Transverse colon (tissue), 3 donors: ENCODE measurements around the gene ALDH1A2.

Experiments used
- POLR2A ChIP-seq: fragments of 450-650 bp; IDR thresholded peaks from one replicate; pipeline ENCODE4 v1.6.1; 2016; ENCODE audit warnings: antibody characterized with exemption, mild to moderate bottlenecking, moderate library complexity
- TF ChIP-seq, protein P1 (sequence below), 5 experiments: fragments of 200-600 bp in 3 of 5; fragments of 450-650 bp in 2 of 5; sonication (generic) in 3 of 5; IDR thresholded peaks; 1 replicate in 2 of 5; 2 replicates in 3 of 5; pipeline ENCODE4 v1.5.1; 2016 to 2017; ENCODE audit warnings: antibody characterized with exemption in 5 of 5, inconsistent platforms in 3 of 5, mild to moderate bottlenecking in 2 of 5, moderate library complexity in 1 of 5

DNA sequence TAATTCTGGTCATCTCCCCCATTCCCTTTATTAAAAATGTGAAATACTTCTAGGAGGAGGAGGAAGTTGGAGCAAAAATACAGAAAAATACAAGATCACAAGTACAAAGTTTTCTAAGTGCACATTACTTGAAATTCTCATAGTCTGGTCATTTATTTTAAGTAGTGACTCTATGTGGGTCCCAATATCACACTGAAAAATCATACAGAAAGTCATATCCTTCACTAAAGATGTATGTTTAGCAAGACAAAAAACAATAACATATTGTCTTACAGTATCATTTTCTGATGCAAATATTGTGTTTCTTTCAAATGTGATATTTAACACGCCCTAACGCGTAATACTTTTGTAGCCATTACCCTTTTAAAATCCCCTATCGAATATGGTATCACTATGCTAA, 2.5 kb downstream of the ALDH1A2 start:
- no peak for TF ChIP-seq POLR2A
- TF ChIP-seq, protein P1, sequence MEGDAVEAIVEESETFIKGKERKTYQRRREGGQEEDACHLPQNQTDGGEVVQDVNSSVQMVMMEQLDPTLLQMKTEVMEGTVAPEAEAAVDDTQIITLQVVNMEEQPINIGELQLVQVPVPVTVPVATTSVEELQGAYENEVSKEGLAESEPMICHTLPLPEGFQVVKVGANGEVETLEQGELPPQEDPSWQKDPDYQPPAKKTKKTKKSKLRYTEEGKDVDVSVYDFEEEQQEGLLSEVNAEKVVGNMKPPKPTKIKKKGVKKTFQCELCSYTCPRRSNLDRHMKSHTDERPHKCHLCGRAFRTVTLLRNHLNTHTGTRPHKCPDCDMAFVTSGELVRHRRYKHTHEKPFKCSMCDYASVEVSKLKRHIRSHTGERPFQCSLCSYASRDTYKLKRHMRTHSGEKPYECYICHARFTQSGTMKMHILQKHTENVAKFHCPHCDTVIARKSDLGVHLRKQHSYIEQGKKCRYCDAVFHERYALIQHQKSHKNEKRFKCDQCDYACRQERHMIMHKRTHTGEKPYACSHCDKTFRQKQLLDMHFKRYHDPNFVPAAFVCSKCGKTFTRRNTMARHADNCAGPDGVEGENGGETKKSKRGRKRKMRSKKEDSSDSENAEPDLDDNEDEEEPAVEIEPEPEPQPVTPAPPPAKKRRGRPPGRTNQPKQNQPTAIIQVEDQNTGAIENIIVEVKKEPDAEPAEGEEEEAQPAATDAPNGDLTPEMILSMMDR (IDR thresholded peaks at IDR 0.05): no peak
